WTC11 (cell line): ENCODE data around the gene FGF12. TPM values are rescaled to one million over a fixed set of nuclear protein-coding genes. Genes with fewer than 3 reads are reported as not detected.

Source experiments
- ATAC-seq: fragments of 200-7000 bp; cut with Tn5 transposase; 2 replicates; pipeline ENCODE4 v1.10.0; 2021; ENCODE audit warnings: mild to moderate bottlenecking, moderate library complexity
- CTCF ChIA-PET: fragments of 300-600 bp; sonication (Branson Sonifier 250); formaldehyde crosslinking; loops from one replicate; lab custom pipeline; 2021; ENCODE audit warnings: antibody characterized with exemption; lab: Charles Lee
- POLR2A ChIA-PET: fragments of 350-600 bp; sonication (Branson Sonifier 250); formaldehyde crosslinking; loops from one replicate; lab custom pipeline; 2021; ENCODE audit warnings: antibody characterized with exemption; lab: Charles Lee
- DNase-seq: peaks from one replicate; pipeline ENCODE4 v3.0.0; 2021; ENCODE audit warnings: low spot score
- H3K27ac Mint-ChIP-seq: 2 replicates; pipeline ENCODE4 v1.8.0; 2021; ENCODE audit warnings: mixed read lengths
- H3K27me3 Mint-ChIP-seq: 2 replicates; pipeline ENCODE4 v1.8.0; 2021; ENCODE audit warnings: low read depth, mild to moderate bottlenecking, moderate library complexity, mixed read lengths
- H3K36me3 Mint-ChIP-seq: 2 replicates; pipeline ENCODE4 v1.8.0; 2021; ENCODE audit warnings: mixed read lengths
- H3K4me1 Mint-ChIP-seq: 2 replicates; pipeline ENCODE4 v1.8.0; 2022; ENCODE audit warnings: mixed read lengths
- H3K4me3 Mint-ChIP-seq: 2 replicates; pipeline ENCODE4 v1.8.0; 2021; ENCODE audit warnings: mild to moderate bottlenecking, moderate library complexity, mixed read lengths
- H3K9me3 Mint-ChIP-seq: 2 replicates; pipeline ENCODE4 v1.8.0; 2021; ENCODE audit warnings: mixed read lengths
- CTCF ChIP-seq: fragments of 200-600 bp; IDR thresholded peaks from 2 replicates; pipeline ENCODE4 v1.8.0; 2022; ENCODE audit warnings: antibody characterized with exemption
- E2F4 ChIP-seq: sonication (generic); formaldehyde crosslinking; IDR thresholded peaks from 2 replicates; pipeline ENCODE4 v1.8.1; 2022; ENCODE audit warnings: low read depth, mild to moderate bottlenecking, moderate library complexity, missing genetic modification reagents, borderline replicate concordance
- ESRRA ChIP-seq: sonication (generic); formaldehyde crosslinking; IDR thresholded peaks from 2 replicates; pipeline ENCODE4 v1.8.1; 2022; ENCODE audit warnings: mild to moderate bottlenecking, missing genetic modification reagents, borderline replicate concordance
- FOXJ3 ChIP-seq: sonication (generic); formaldehyde crosslinking; IDR thresholded peaks from 2 replicates; pipeline ENCODE4 v1.9.0; 2021; ENCODE audit warnings: missing genetic modification reagents, mild to moderate bottlenecking, borderline replicate concordance
- GABPB1 ChIP-seq: sonication (generic); formaldehyde crosslinking; IDR thresholded peaks from 2 replicates; pipeline ENCODE4 v1.8.1; 2023; ENCODE audit warnings: mild to moderate bottlenecking, missing genetic modification reagents
- GRHL2 ChIP-seq: fragments of 250-450 bp; sonication (Bioruptor Pico); IDR thresholded peaks from 2 replicates; pipeline ENCODE4 v1.8.0; 2022; ENCODE audit warnings: mild to moderate bottlenecking, moderate library complexity; ENCODE audit not compliant: insufficient replicate concordance, severe bottlenecking
- IRF1 ChIP-seq: sonication (generic); formaldehyde crosslinking; IDR thresholded peaks from 2 replicates; pipeline ENCODE4 v1.8.0; 2023; ENCODE audit warnings: missing genetic modification reagents
- KAT7 ChIP-seq: sonication (generic); formaldehyde crosslinking; IDR thresholded peaks from 2 replicates; pipeline ENCODE4 v1.8.1; 2023; ENCODE audit warnings: missing genetic modification reagents, mild to moderate bottlenecking, borderline replicate concordance
- MAX ChIP-seq: sonication (generic); formaldehyde crosslinking; IDR thresholded peaks from 2 replicates; pipeline ENCODE4 v1.8.0; 2022; ENCODE audit warnings: mild to moderate bottlenecking, missing genetic modification reagents
- SMAD4 ChIP-seq: sonication (generic); formaldehyde crosslinking; IDR thresholded peaks from 2 replicates; pipeline ENCODE4 v1.8.0; 2022; ENCODE audit warnings: mild to moderate bottlenecking, missing genetic modification reagents
- STAT6 ChIP-seq: sonication (generic); formaldehyde crosslinking; conservative IDR thresholded peaks from 2 replicates; pipeline ENCODE4 v1.8.1; 2023; ENCODE audit warnings: mild to moderate bottlenecking, low read depth, missing genetic modification reagents, moderate library complexity
- ZBTB43 ChIP-seq: sonication (generic); formaldehyde crosslinking; IDR thresholded peaks from 2 replicates; pipeline ENCODE4 v1.8.1; 2023; ENCODE audit warnings: mild to moderate bottlenecking, missing genetic modification reagents
- ZNF281 ChIP-seq: sonication (generic); formaldehyde crosslinking; IDR thresholded peaks from 2 replicates; pipeline ENCODE4 v1.8.0; 2023; ENCODE audit warnings: mild to moderate bottlenecking, missing genetic modification reagents
- ZNF396 ChIP-seq: fragments of 250-450 bp; sonication (Bioruptor Pico); IDR thresholded peaks from 2 replicates; pipeline ENCODE4 v1.8.0; 2021; ENCODE audit warnings: mild to moderate bottlenecking, moderate library complexity, borderline replicate concordance
- ZNF425 ChIP-seq: fragments of 250-450 bp; sonication (Bioruptor Pico); conservative IDR thresholded peaks from 2 replicates; pipeline ENCODE4 v1.9.0; 2021; ENCODE audit warnings: mild to moderate bottlenecking
- total RNA-seq: library from RNA; stranded (reverse); gene quantifications from 3 replicates; pipeline ENCODE4 v1.2.3, GENCODE V29; 2021

The FGF12 gene
- total RNA-seq, 1 experiment from 2014 or later, result 13.5 TPM

- ChIA-PET CTCF (interaction anchor here (1.3 to 1.9 kb wide), 2 partner anchors 300 to 321 kb away, joined by 5 to 7 read pairs; no protein-coding TSS in a partner anchor), POLR2A (interaction anchor here (0.6 kb wide), 1 partner anchor 556 kb away, joined by 3 read pairs; no protein-coding TSS in a partner anchor)
- no peak overlapping the region for H3K4me3 Mint-ChIP-seq
- H3K27ac Mint-ChIP-seq, result no peak overlapping the region
- H3K4me1 Mint-ChIP-seq, result no peaks in the 10 kb centered on the region
- no peaks in the 10 kb centered on the region for H3K27me3 Mint-ChIP-seq
- no peak for DNase-seq
- H3K9me3 Mint-ChIP-seq, result no peaks in the 10 kb centered on the region
- no peak for TF ChIP-seq KAT7 (CRISPR knock-in tag)
- no peak for TF ChIP-seq SMAD4 (CRISPR knock-in tag)
- TF ChIP-seq ESRRA, result no peak
- TF ChIP-seq ZNF425, result no peak
- no peak for TF ChIP-seq MAX (CRISPR knock-in tag)
- TF ChIP-seq CTCF, result no peak
- TF ChIP-seq FOXJ3 (CRISPR knock-in tag), result no peak
- no peak for TF ChIP-seq GABPB1 (CRISPR knock-in tag)
- TF ChIP-seq E2F4 (CRISPR knock-in tag), result no peak
- TF ChIP-seq ZNF281, result no peak
- no peak for TF ChIP-seq ZBTB43
- no peak for TF ChIP-seq STAT6 (CRISPR knock-in tag)
- no peak for TF ChIP-seq ZNF396
- no peak for TF ChIP-seq IRF1 (CRISPR knock-in tag)
- TF ChIP-seq GRHL2 (CRISPR knock-in tag), result no peak
- TF ChIP-seq, all 79 proteins: peak for 0
- H3K36me3 Mint-ChIP-seq, result no peaks in the 10 kb centered on the region
- no peak for ATAC-seq
Observed at GRCh38 chr3:192122832-192123594, 604.3 kb downstream of the FGF12 start.
